K562 (cell line): ENCODE measurements around the gene SLC24A3. TPM values are rescaled to one million over a fixed set of nuclear protein-coding genes. Genes with fewer than 3 reads are reported as not detected.

Source experiments
- ATAC-seq: fragments of 200-7000 bp; cut with Tn5 transposase; 3 replicates; pipeline ENCODE4 v1.9.1; 2020; ENCODE audit warnings: moderate library complexity
- BruUV-seq: library from RNA; stranded (reverse); fragments of 400-500 nt; replicated peaks from 2 replicates; lab custom pipeline; 2021; lab: Mats Ljungman, UMichigan
- CTCF ChIA-PET: fragments of 300-600 bp; formaldehyde crosslinking; extraction: SDS; loops from one replicate; lab custom pipeline; 2021; ENCODE audit warnings: low intra/inter-chr PET ratio; lab: Yijun Ruan, JAX
- POLR2A ChIA-PET: fragments of 300-600, 350-650 bp; sonication (Branson Sonifier 250); formaldehyde crosslinking; extraction: SDS; loops from one replicate; lab custom pipeline; 2021; ENCODE audit warnings: antibody characterized with exemption, inconsistent platforms; lab: Yijun Ruan, JAX
- DNase-seq, 4 experiments: peaks; one replicate each; pipeline versions ENCODE4 v3.0.0 to v3.0.0-alpha.2; 2011 to 2018; ENCODE audit warnings: low spot score in 3 of 4, mixed read lengths in 3 of 4; ENCODE audit errors: extremely low read depth in 1 of 4
- FAIRE-seq: peaks from 2 replicates; lab custom pipeline; 2011; peaks lifted over from hg19 to GRCh38; lab: Jason Lieb, UNC
- H2AFZ ChIP-seq: 2 replicates; pipeline ENCODE4 v1.6.0; 2011; ENCODE audit warnings: low read depth, low read length, control low read depth, inconsistent platforms
- H3K27ac ChIP-seq: fragments of 200-600 bp; 3 replicates; pipeline ENCODE4 v1.8.0; 2011; ENCODE audit warnings: low read depth, mild to moderate bottlenecking, control low read depth, inconsistent platforms, low read length, moderate library complexity, mixed read lengths; ENCODE audit errors: extremely low read depth
- H3K27me3 ChIP-seq, 2 experiments: fragments of 300-600 bp in 1 of 2; 2 replicates in 1 of 2; 3 replicates in 1 of 2; pipeline versions ENCODE4 v1.6.0 to v1.8.0; 2011; ENCODE audit warnings: inconsistent platforms in 2 of 2, low read length in 2 of 2, mild to moderate bottlenecking in 1 of 2, mixed read lengths in 1 of 2, moderate library complexity in 1 of 2; ENCODE audit not compliant: control insufficient read depth in 2 of 2, insufficient read depth in 2 of 2
- H3K36me3 ChIP-seq: fragments of 300-600 bp; 3 replicates; pipeline ENCODE4 v1.8.0; 2011; ENCODE audit warnings: mild to moderate bottlenecking, low read length, inconsistent platforms; ENCODE audit not compliant: control insufficient read depth, insufficient read depth
- H3K4me1 ChIP-seq, 2 experiments: fragments of 200-600 bp in 1 of 2; replicated peaks in 1 of 2; 2 replicates in 1 of 2; 3 replicates in 1 of 2; pipeline versions ENCODE4 v1.5.1 to v1.8.0; 2011; ENCODE audit warnings: inconsistent platforms in 2 of 2, low read length in 2 of 2, mild to moderate bottlenecking in 1 of 2, mixed read lengths in 1 of 2, moderate library complexity in 1 of 2; ENCODE audit not compliant: control insufficient read depth in 2 of 2, insufficient read depth in 2 of 2
- H3K4me2 ChIP-seq: 2 replicates; pipeline ENCODE4 v1.6.1; 2011; ENCODE audit warnings: low read length, control low read depth, inconsistent platforms, mixed read lengths; ENCODE audit not compliant: insufficient read depth
- H3K4me3 ChIP-seq: fragments of 200-600 bp; sonication (generic), shearing (Covaris generic); 2 replicates; pipeline ENCODE4 v1.5.1; 2016; ENCODE audit warnings: control low read depth, inconsistent platforms
- H3K79me2 ChIP-seq: fragments of 200-600 bp; 3 replicates; pipeline ENCODE4 v1.8.0; 2011; ENCODE audit warnings: low read length, inconsistent platforms; ENCODE audit not compliant: control insufficient read depth, insufficient read depth
- H3K9ac ChIP-seq, 2 experiments: 2 replicates each; pipeline versions ENCODE4 v1.6.0 to v1.6.1; 2011; ENCODE audit warnings: low read depth in 2 of 2, low read length in 2 of 2, control low read depth in 1 of 2, inconsistent platforms in 1 of 2, mild to moderate bottlenecking in 1 of 2, mixed read lengths in 1 of 2; ENCODE audit not compliant: insufficient read depth in 1 of 2
- H3K9me1 ChIP-seq: one replicate; pipeline ENCODE4 v1.6.0; 2011; ENCODE audit warnings: inconsistent platforms, mild to moderate bottlenecking, low read length, moderate library complexity; ENCODE audit not compliant: control insufficient read depth, insufficient read depth
- H3K9me3 ChIP-seq: replicated peaks from 2 replicates; pipeline ENCODE4 v1.5.1; 2011; ENCODE audit warnings: low read depth, low read length, inconsistent platforms; ENCODE audit not compliant: control insufficient read depth, insufficient read depth
- H4K20me1 ChIP-seq: replicated peaks from 2 replicates; pipeline ENCODE4 v1.6.1; 2011; ENCODE audit warnings: low read length, inconsistent platforms, mixed read lengths; ENCODE audit not compliant: control insufficient read depth, insufficient read depth
- BRF1 ChIP-seq: IDR thresholded peaks from 3 replicates; pipeline ENCODE4 v1.6.1; 2011; ENCODE audit warnings: borderline replicate concordance, mild to moderate bottlenecking; ENCODE audit not compliant: insufficient read length; ENCODE audit errors: extremely low read depth
- CBFA2T3 ChIP-seq: fragments of 450-650 bp; IDR thresholded peaks from 2 replicates; pipeline ENCODE4 v1.6.1; 2017
- MTF1 ChIP-seq: fragments of 250-450 bp; sonication (Bioruptor Pico); IDR thresholded peaks from 2 replicates; pipeline ENCODE4 v1.9.0; 2021; ENCODE audit warnings: moderate library complexity, mild to moderate bottlenecking, inconsistent platforms, borderline replicate concordance
- RBM25 ChIP-seq: fragments of 200-400 bp; formaldehyde crosslinking; IDR thresholded peaks from 2 replicates; pipeline ENCODE4 v1.6.1; 2018; ENCODE audit warnings: low read length, low read depth, moderate library complexity; ENCODE audit not compliant: severe bottlenecking
- RNF2 ChIP-seq: sonication (generic); IDR thresholded peaks from 2 replicates; pipeline ENCODE4 v1.6.1; 2016
- SMARCA4 ChIP-seq: fragments of 450-650 bp; IDR thresholded peaks from 2 replicates; pipeline ENCODE4 v1.6.1; 2016
- TCF3 ChIP-seq: sonication (generic); formaldehyde crosslinking; IDR thresholded peaks from 2 replicates; pipeline ENCODE4 v1.4.0; 2020; ENCODE audit warnings: mild to moderate bottlenecking, missing genetic modification reagents
- ZNF197 ChIP-seq: fragments of 200-800 bp; sonication (Bioruptor generic); IDR thresholded peaks from 2 replicates; pipeline ENCODE4 v1.6.1; 2016; ENCODE audit warnings: low read depth, missing genetic modification characterization, missing compliant biosample characterization
- ZNF583 ChIP-seq: fragments of 250-450 bp; sonication (Bioruptor Pico); IDR thresholded peaks from 2 replicates; pipeline ENCODE4 v1.4.0; 2020
- WGBS: fragments of 100-300 bp; shearing (Covaris generic); methylation state at CpG from one replicate; pipeline ENCODE4 v1.1.6; 2016; ENCODE audit warnings: low coverage, mixed read lengths; ENCODE audit not compliant: insufficient coverage; ENCODE audit errors: missing lambda C conversion rate; 5-methylcytosine and 5-hydroxymethylcytosine counted together
- in situ Hi-C: fragments of 300-500 bp; cut with MboI; formaldehyde crosslinking; loops from 4 replicates; pipeline ENCODE4 v1.15.0; 2018; ENCODE audit warnings: inconsistent platforms, mixed read lengths
- intact Hi-C: fragments of 100-400 bp; cut with micrococcal nuclease; formaldehyde crosslinking; loops from 2 replicates; pipeline ENCODE4 v1.14.2; 2022
- polyA plus RNA-seq, 8 experiments: library from polyadenylated mRNA; depleted of rRNA in 4 of 8; stranded (reverse) in 5 of 8; unstranded in 3 of 8; fragments of >200 nt; fragmentation: Nextera tagmentation in 2 of 8; fragmentation: Illumina TruSeq in 1 of 8; extraction: Ambion mirVana in 2 of 8; extraction: Trizol in 1 of 8; gene quantifications; 2 replicates each; pipeline versions ENCODE4 v1.2.1 to v1.2.3, GENCODE V29; 2011 to 2014; ENCODE audit warnings: inconsistent platforms in 1 of 8, missing spikeins in 1 of 8
- total RNA-seq, 7 experiments: library from RNA; depleted of rRNA in 6 of 7; stranded (reverse); fragments of >200 nt in 6 of 7; fragmentation: Illumina TruSeq in 2 of 7; extraction: Trizol in 2 of 7; gene quantifications; 2 replicates each; pipeline versions ENCODE4 v1.2.1 to v1.2.3, GENCODE V29; 2011 to 2021; ENCODE audit warnings: low replicate concordance in 1 of 7
- TF ChIP-seq, protein P1 (sequence below): fragments of 450-650 bp; IDR thresholded peaks from 2 replicates; pipeline ENCODE4 v1.6.1; 2014; ENCODE audit warnings: low read depth, mild to moderate bottlenecking, moderate library complexity, borderline replicate concordance

SLC24A3 gene
- total and polyA plus RNA-seq, 9 of the 15 experiments (the other 6 are each of a cell fraction or from before 2014, with no cell fraction given) = not detected

DNA sequence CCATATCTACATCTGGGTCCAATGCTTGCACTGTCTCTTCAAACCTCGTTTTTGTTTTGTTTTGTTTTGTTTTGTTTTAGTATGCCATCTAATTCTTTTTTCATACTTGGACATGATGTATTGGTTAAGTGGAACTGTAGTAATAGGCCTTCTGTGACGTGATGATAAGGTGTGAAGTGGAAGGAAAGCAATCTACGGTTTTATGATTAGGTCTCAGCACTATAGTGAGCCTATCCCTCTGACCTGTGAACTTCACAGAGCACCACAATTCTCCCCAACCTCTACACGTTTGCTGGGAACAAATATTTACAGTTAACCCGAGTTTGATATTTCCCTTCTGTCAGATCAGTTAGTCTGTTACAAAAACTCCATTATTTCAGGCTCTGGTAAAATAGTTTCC is 19.1 kb upstream of the SLC24A3 start:
- no peaks in the 10 kb centered on the region for H4K20me1 ChIP-seq
- H3K4me3 ChIP-seq = no peak overlapping the region
- H3K9me1 ChIP-seq = no peaks in the 10 kb centered on the region
- H3K79me2 ChIP-seq = no peaks in the 10 kb centered on the region
- in situ Hi-C loops (no loop called here), intact Hi-C loops (no loop called here)
- ATAC-seq (no peak), DNase-seq (no peak), FAIRE-seq (no peak)
- BruUV-seq = no TSS peak
- no peak overlapping the region for H3K9ac ChIP-seq
- H3K4me2 ChIP-seq = no peak overlapping the region
- no peak overlapping the region for H2AFZ ChIP-seq
- H3K36me3 ChIP-seq = no peaks in the 10 kb centered on the region
- H3K4me1 ChIP-seq = no peaks in the 10 kb centered on the region
- WGBS = 0% methylated on average over 5 of the region's 5 CpGs
- no peaks in the 10 kb centered on the region for H3K27me3 ChIP-seq
- CTCF ChIA-PET = no interaction called here
- no peak for TF ChIP-seq SMARCA4
- no peak for TF ChIP-seq TCF3
- no peak for TF ChIP-seq ZNF583 (CRISPR knock-in tag)
- TF ChIP-seq RNF2 = no peak
- TF ChIP-seq, protein P1, sequence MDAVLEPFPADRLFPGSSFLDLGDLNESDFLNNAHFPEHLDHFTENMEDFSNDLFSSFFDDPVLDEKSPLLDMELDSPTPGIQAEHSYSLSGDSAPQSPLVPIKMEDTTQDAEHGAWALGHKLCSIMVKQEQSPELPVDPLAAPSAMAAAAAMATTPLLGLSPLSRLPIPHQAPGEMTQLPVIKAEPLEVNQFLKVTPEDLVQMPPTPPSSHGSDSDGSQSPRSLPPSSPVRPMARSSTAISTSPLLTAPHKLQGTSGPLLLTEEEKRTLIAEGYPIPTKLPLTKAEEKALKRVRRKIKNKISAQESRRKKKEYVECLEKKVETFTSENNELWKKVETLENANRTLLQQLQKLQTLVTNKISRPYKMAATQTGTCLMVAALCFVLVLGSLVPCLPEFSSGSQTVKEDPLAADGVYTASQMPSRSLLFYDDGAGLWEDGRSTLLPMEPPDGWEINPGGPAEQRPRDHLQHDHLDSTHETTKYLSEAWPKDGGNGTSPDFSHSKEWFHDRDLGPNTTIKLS = no peak
- TF ChIP-seq ZNF197 (CRISPR knock-in tag) = no peak
- no peak for TF ChIP-seq CBFA2T3
- no peak for TF ChIP-seq MTF1 (CRISPR knock-in tag)
- TF ChIP-seq RBM25 = no peak
- no peak for TF ChIP-seq BRF1
- no peaks in the 10 kb centered on the region for H3K9me3 ChIP-seq
- POLR2A ChIA-PET = no interaction called here
- no peak overlapping the region for H3K27ac ChIP-seq
